SK-N-SH (cell line): ENCODE results near the gene RFX5. TPM values are rescaled to one million over a fixed set of nuclear protein-coding genes. Genes with fewer than 3 reads are reported as not detected.

Experiments
- CTCF ChIA-PET: fragments of 300-600, 350-600 bp; formaldehyde crosslinking; extraction: SDS; loops from one replicate; lab custom pipeline; 2021; lab: Yijun Ruan, JAX
- POLR2A ChIA-PET: fragments of 350-600 bp; sonication (Branson Sonifier 250); formaldehyde crosslinking; extraction: SDS; loops from one replicate; lab custom pipeline; 2020; ENCODE audit warnings: antibody characterized with exemption, inconsistent platforms; lab: Yijun Ruan, JAX
- DNase-seq: peaks from one replicate; pipeline ENCODE4 v3.0.0; 2012
- H2AFZ ChIP-seq: fragments of 200-600 bp; sonication (generic); 2 replicates; pipeline ENCODE4 v1.8.1; 2016; ENCODE audit warnings: antibody characterized with exemption, mild to moderate bottlenecking, low read depth
- H3F3A ChIP-seq: fragments of 200-600 bp; sonication (generic); replicated peaks from 2 replicates; pipeline ENCODE3; 2016; ENCODE audit warnings: antibody characterized with exemption, mild to moderate bottlenecking; ENCODE audit not compliant: insufficient read depth
- H3K27ac ChIP-seq, 2 experiments: fragments of 200-500 bp in 1 of 2; fragments of 200-600 bp in 1 of 2; sonication (Bioruptor generic) in 1 of 2; sonication (generic), shearing (Covaris generic) in 1 of 2; 2 replicates each; pipeline versions ENCODE4 v1.5.1 to v1.6.1; 2014 to 2016; ENCODE audit warnings: low read depth in 2 of 2, inconsistent platforms in 1 of 2, low read length in 1 of 2, mild to moderate bottlenecking in 1 of 2, mixed read lengths in 1 of 2
- H3K27me3 ChIP-seq: fragments of 200-600 bp; sonication (generic), shearing (Covaris generic); 2 replicates; pipeline ENCODE4 v1.6.1; 2016; ENCODE audit warnings: mixed run types; ENCODE audit not compliant: insufficient read depth
- H3K36me3 ChIP-seq, 2 experiments: fragments of 200-500 bp in 1 of 2; fragments of 200-600 bp in 1 of 2; sonication (Bioruptor generic) in 1 of 2; sonication (generic) in 1 of 2; replicated peaks in 1 of 2; 2 replicates each; pipeline versions ENCODE3 to v1.5.1; 2014 to 2016; ENCODE audit warnings: low read length in 1 of 2, mild to moderate bottlenecking in 1 of 2; ENCODE audit not compliant: insufficient read depth in 2 of 2, control insufficient read depth in 1 of 2
- H3K4me1 ChIP-seq, 2 experiments: fragments of 200-500 bp in 1 of 2; fragments of 200-600 bp in 1 of 2; sonication (Bioruptor generic) in 1 of 2; sonication (generic), shearing (Covaris generic) in 1 of 2; 2 replicates each; pipeline versions ENCODE4 v1.5.1 to v1.6.1; 2014 to 2016; ENCODE audit warnings: low read depth in 1 of 2, low read length in 1 of 2, mixed run types in 1 of 2; ENCODE audit not compliant: insufficient read depth in 2 of 2, control insufficient read depth in 1 of 2
- H3K4me2 ChIP-seq: fragments of 200-600 bp; sonication (generic), shearing (Covaris generic); 2 replicates; pipeline ENCODE4 v1.6.1; 2017; ENCODE audit warnings: mixed run types
- H3K4me3 ChIP-seq, 2 experiments: fragments of 200-500 bp in 1 of 2; fragments of 200-600 bp in 1 of 2; sonication (Bioruptor generic) in 1 of 2; sonication (generic), shearing (Covaris generic) in 1 of 2; 2 replicates each; pipeline versions ENCODE4 v1.5.1 to v1.8.1; 2014 to 2016; ENCODE audit warnings: low read depth in 2 of 2, inconsistent platforms in 1 of 2, low read length in 1 of 2, mild to moderate bottlenecking in 1 of 2, mixed read lengths in 1 of 2, moderate library complexity in 1 of 2
- H3K79me2 ChIP-seq: fragments of 200-600 bp; sonication (generic); 2 replicates; pipeline ENCODE4 v1.8.1; 2017; ENCODE audit warnings: mild to moderate bottlenecking; ENCODE audit not compliant: insufficient read depth
- H3K9ac ChIP-seq: fragments of 200-600 bp; sonication (generic); 2 replicates; pipeline ENCODE4 v1.6.1; 2017; ENCODE audit warnings: mixed run types
- H3K9me2 ChIP-seq: fragments of 200-600 bp; sonication (generic); 2 replicates; pipeline ENCODE4 v1.6.1; 2017; ENCODE audit warnings: mixed run types
- H3K9me3 ChIP-seq: fragments of 200-600 bp; sonication (generic); 2 replicates; pipeline ENCODE4 v1.6.1; 2017; ENCODE audit warnings: mixed run types, mild to moderate bottlenecking, moderate library complexity
- H4K20me1 ChIP-seq: fragments of 200-600 bp; sonication (generic); 2 replicates; pipeline ENCODE4 v1.6.1; 2017; ENCODE audit warnings: mild to moderate bottlenecking, mixed run types; ENCODE audit not compliant: insufficient read depth
- CHD2 ChIP-seq: fragments of 150-350 bp; IDR thresholded peaks from 2 replicates; pipeline ENCODE4 v1.6.1; 2018; ENCODE audit warnings: low read length; ENCODE audit not compliant: partially characterized antibody
- EZH2phosphoT487 ChIP-seq: fragments of 200-600 bp; sonication (generic); IDR thresholded peaks from 2 replicates; pipeline ENCODE4 v1.6.1; 2017; ENCODE audit warnings: low read depth, mixed run types, mild to moderate bottlenecking, antibody characterized with exemption, moderate library complexity, borderline replicate concordance
- FOXJ3 ChIP-seq: sonication (generic); formaldehyde crosslinking; IDR thresholded peaks from 2 replicates; pipeline ENCODE4 v1.5.1; 2020; ENCODE audit warnings: mild to moderate bottlenecking, missing genetic modification reagents
- FOXM1 ChIP-seq: IDR thresholded peaks from 2 replicates; pipeline ENCODE4 v1.4.0; 2012; ENCODE audit warnings: low read depth, mild to moderate bottlenecking
- GABPA ChIP-seq: IDR thresholded peaks from 2 replicates; pipeline ENCODE4 v1.4.0; 2012; ENCODE audit warnings: low read depth, mild to moderate bottlenecking
- JUND ChIP-seq: IDR thresholded peaks from 2 replicates; pipeline ENCODE4 v1.4.0; 2012
- NRF1 ChIP-seq: IDR thresholded peaks from 2 replicates; pipeline ENCODE4 v1.6.1; 2012; ENCODE audit warnings: low read depth, mild to moderate bottlenecking, low read length
- RAD21 ChIP-seq: IDR thresholded peaks from 2 replicates; pipeline ENCODE4 v1.6.1; 2012; ENCODE audit warnings: mild to moderate bottlenecking, low read length
- TAF1 ChIP-seq: IDR thresholded peaks from 2 replicates; pipeline ENCODE4 v1.6.1; 2012; ENCODE audit warnings: low read depth, mild to moderate bottlenecking, low read length, moderate library complexity, borderline replicate concordance
- TCF12 ChIP-seq: IDR thresholded peaks from 2 replicates; pipeline ENCODE4 v1.4.0; 2012
- TEAD4 ChIP-seq: IDR thresholded peaks from 2 replicates; pipeline ENCODE4 v1.4.0; 2012; ENCODE audit warnings: mild to moderate bottlenecking, borderline replicate concordance; ENCODE audit not compliant: insufficient read depth
- WGBS: methylation state at CpG from one replicate; pipeline ENCODE4 v1.1.6; 2017; ENCODE audit warnings: low lambda C conversion rate; 5-methylcytosine and 5-hydroxymethylcytosine counted together
- polyA plus RNA-seq, 3 experiments: library from polyadenylated mRNA; depleted of rRNA; stranded (reverse); fragments of >200 nt; gene quantifications; 2 replicates each; pipeline ENCODE4 v1.2.3, GENCODE V29; 2012
- TF ChIP-seq, protein P1 (sequence below): fragments of 150-350 bp; IDR thresholded peaks from 2 replicates; pipeline ENCODE4 v1.6.1; 2017; ENCODE audit warnings: antibody characterized with exemption, low read length, low read depth, borderline replicate concordance

RFX5 gene
- polyA plus RNA-seq, 1 of the 3 experiments (the other 2 are of a cell fraction) = 29.1 TPM

- TF ChIP-seq, protein P1, sequence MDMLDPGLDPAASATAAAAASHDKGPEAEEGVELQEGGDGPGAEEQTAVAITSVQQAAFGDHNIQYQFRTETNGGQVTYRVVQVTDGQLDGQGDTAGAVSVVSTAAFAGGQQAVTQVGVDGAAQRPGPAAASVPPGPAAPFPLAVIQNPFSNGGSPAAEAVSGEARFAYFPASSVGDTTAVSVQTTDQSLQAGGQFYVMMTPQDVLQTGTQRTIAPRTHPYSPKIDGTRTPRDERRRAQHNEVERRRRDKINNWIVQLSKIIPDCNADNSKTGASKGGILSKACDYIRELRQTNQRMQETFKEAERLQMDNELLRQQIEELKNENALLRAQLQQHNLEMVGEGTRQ = no peak
Observed at GRCh38 chr1:151327223-151327902, 19.7 kb downstream of the RFX5 start, which contains the start of gene PI4KB (continued).

DNA sequence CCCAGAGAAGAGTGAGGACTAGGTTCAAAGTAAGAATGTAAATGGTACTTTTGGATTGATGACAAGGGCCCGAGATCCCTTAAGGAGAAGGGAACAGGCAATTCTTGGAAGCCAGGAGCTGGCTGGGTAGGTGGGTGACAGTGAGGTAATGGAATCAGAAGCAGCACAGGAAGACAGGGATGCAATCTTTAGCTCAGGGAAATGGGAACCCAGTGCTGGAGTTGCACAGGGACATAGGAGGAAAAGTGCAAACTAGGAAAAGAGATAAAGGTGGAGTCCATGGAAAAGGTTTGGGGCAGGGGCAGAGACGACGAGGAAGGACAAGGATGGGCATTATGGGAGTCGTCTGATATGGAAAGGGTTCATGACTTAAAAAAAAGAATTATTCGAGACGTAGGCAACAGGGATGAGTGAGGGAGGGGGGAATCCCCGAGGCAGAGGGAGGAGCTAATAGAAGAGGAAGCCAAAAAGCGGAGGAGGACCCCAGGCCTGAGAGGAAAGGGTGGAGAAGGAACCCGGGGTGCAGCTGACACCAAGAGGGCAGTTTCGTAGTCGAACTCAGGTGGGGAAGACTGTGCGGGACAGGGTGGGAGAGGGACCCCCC is 20.3 kb downstream of the RFX5 start:
- H3K4me3 ChIP-seq = peak overlapping the region; percentile 65 to 68
- H4K20me1 ChIP-seq = no peaks in the 10 kb centered on the region
- ChIA-PET POLR2A (interaction anchor here (1.4 to 1.6 kb wide), 3 partner anchors 12 to 16 kb away, joined by 4 to 6 read pairs (median 6); no protein-coding TSS in a partner anchor), CTCF (interaction anchor here (0.8 to 16.4 kb wide), 5 partner anchors 11 to 45 kb away, joined by 3 to 142 read pairs (median 6); no protein-coding TSS in a partner anchor)
- peaks cover 5 to 12% of the 10 kb centered on the region in 2 experiments; a peak in 3 of 4 replicates for H3K4me1 ChIP-seq
- peak overlapping the region; percentile 99 for H3K9ac ChIP-seq
- WGBS = 1% methylated on average over 12 of the region's 12 CpGs
- peak; percentile 69 for DNase-seq
- peaks cover 18 to 34% of the 10 kb centered on the region in 2 experiments for H3K36me3 ChIP-seq
- H3K4me2 ChIP-seq = peak overlapping the region; percentile 85
- H3K27ac ChIP-seq = peak overlapping the region; percentile 92; a peak in 3 of 4 replicates
- H3K79me2 ChIP-seq = peaks cover 51% of the 10 kb centered on the region
- no peaks in the 10 kb centered on the region for H3K27me3 ChIP-seq
- no peaks in the 10 kb centered on the region for H3K9me2 ChIP-seq
- TF ChIP-seq CHD2 (no peak), GABPA (no peak), EZH2phosphoT487 (no peak)
- H3K9me3 ChIP-seq = no peaks in the 10 kb centered on the region
- H2AFZ ChIP-seq = peak overlapping the region; percentile 76
- no peaks in the 10 kb centered on the region for H3F3A ChIP-seq

- Histone ChIP-seq H3K4me1 (peaks cover 5 to 12% of the 10 kb centered on the region in 2 experiments; a peak in 3 of 4 replicates), H2AFZ (no peak overlapping the region), H3K36me3 (peaks cover 20 to 35% of the 10 kb centered on the region in 2 experiments), H3K9me3 (no peaks in the 10 kb centered on the region), H3K9ac (peak overlapping the region; percentile 99), H3F3A (no peaks in the 10 kb centered on the region), H3K79me2 (peaks cover 58% of the 10 kb centered on the region), H3K27ac (peak overlapping the region in 1 of 2 experiments; percentile 92; a peak in 1 of 4 replicates), H3K9me2 (no peaks in the 10 kb centered on the region), H4K20me1 (no peaks in the 10 kb centered on the region), H3K27me3 (no peaks in the 10 kb centered on the region), H3K4me3 (peak overlapping the region; percentile 65 to 68), H3K4me2 (peak overlapping the region; percentile 85)
- no peak for DNase-seq
- 56% methylated on average over 5 of the region's 5 CpGs for WGBS
- POLR2A ChIA-PET = no interaction called here
- CTCF ChIA-PET = interaction anchor here (0.8 to 16.4 kb wide), 5 partner anchors 15 to 25 kb away, joined by 3 to 142 read pairs (median 4); no protein-coding TSS in a partner anchor
- TF ChIP-seq GABPA (no peak), CHD2 (no peak), RAD21 (no peak), NRF1 (no peak), FOXM1 (no peak), TAF1 (no peak), TEAD4 (no peak), TCF12 (no peak), FOXJ3 (no peak), JUND (no peak)
Observed at GRCh38 chr1:151325646-151326429, 21.2 kb downstream of the RFX5 start.
